ENCODE data around the gene DOC2A. TPM values are rescaled to one million over a fixed set of nuclear protein-coding genes. Genes with fewer than 3 reads are reported as not detected.

The DOC2A gene
- total and polyA plus RNA-seq, 2 donors from 2014 or later = 1.9 to 3.5 TPM

GRCh38 chr16:29984137-29984763 is 26.6 kb downstream of the DOC2A start:
- peaks cover 7 to 80% (median 74%) of the 10 kb centered on the region in 3 donors for H3K36me3 ChIP-seq (ENCODE audit: control insufficient read depth in 2 of 3, insufficient read depth in 3 of 3, low read length in 3 of 3)
- intact Hi-C loops (cut with DNase I) = no loop called here
- no peaks in the 10 kb centered on the region for H3K4me1 ChIP-seq (ENCODE audit: control insufficient read depth in 2 of 3, insufficient read depth in 2 of 3, low read depth in 1 of 3, low read length in 3 of 3)
- FAIRE-seq = no peak
- H3K4me3 ChIP-seq (ENCODE audit: low read length in 3 of 3) = no peak overlapping the region
- DNase-seq = no peak
- no peak overlapping the region for H3K9ac ChIP-seq (ENCODE audit: low read length in 3 of 3)
- no peak overlapping the region for H3K27ac ChIP-seq (ENCODE audit: low read depth in 2 of 2, low read length in 2 of 2)
- TF ChIP-seq CTCF (IDR thresholded peaks at IDR 0.05; ENCODE audit: borderline replicate concordance, extremely low read depth, insufficient read depth) = no peak
- H3K27me3 ChIP-seq (ENCODE audit: control insufficient read depth, insufficient read depth, low read length) = no peaks in the 10 kb centered on the region
- no peaks in the 10 kb centered on the region for H3K9me3 ChIP-seq (ENCODE audit: control insufficient read depth in 2 of 3, insufficient read depth in 1 of 3, low read length in 3 of 3)

GRCh38 chr16:29983420-29984136 is 27.2 kb downstream of the DOC2A start:
- intact Hi-C loops (cut with DNase I) = no loop called here
- no peak for TF ChIP-seq CTCF (IDR thresholded peaks at IDR 0.05; ENCODE audit: borderline replicate concordance, extremely low read depth, insufficient read depth)
- H3K4me1 ChIP-seq (ENCODE audit: control insufficient read depth in 2 of 3, insufficient read depth in 2 of 3, low read depth in 1 of 3, low read length in 3 of 3) = peaks cover 0 to 3% (median 0%) of the 10 kb centered on the region in 3 donors
- H3K27ac ChIP-seq (ENCODE audit: low read depth in 2 of 2, low read length in 2 of 2) = no peak overlapping the region
- FAIRE-seq = no peak
- no peak overlapping the region for H3K4me3 ChIP-seq (ENCODE audit: low read length in 3 of 3)
- H3K9ac ChIP-seq (ENCODE audit: low read length in 3 of 3) = no peak overlapping the region
- H3K27me3 ChIP-seq (ENCODE audit: control insufficient read depth, insufficient read depth, low read length) = no peaks in the 10 kb centered on the region
- no peaks in the 10 kb centered on the region for H3K9me3 ChIP-seq (ENCODE audit: control insufficient read depth in 2 of 3, insufficient read depth in 1 of 3, low read length in 3 of 3)
- no peak for DNase-seq
- peaks cover 12 to 87% (median 75%) of the 10 kb centered on the region in 3 donors for H3K36me3 ChIP-seq (ENCODE audit: control insufficient read depth in 2 of 3, insufficient read depth in 3 of 3, low read length in 3 of 3)

- Histone ChIP-seq H3K27me3 (ENCODE audit: control insufficient read depth, insufficient read depth, low read length) (no peaks in the 10 kb centered on the region), H3K4me3 (ENCODE audit: low read length in 3 of 3) (no peak overlapping the region), H3K27ac (ENCODE audit: low read depth in 2 of 2, low read length in 2 of 2) (no peak overlapping the region), H3K4me1 (ENCODE audit: control insufficient read depth in 2 of 3, insufficient read depth in 2 of 3, low read depth in 1 of 3, low read length in 3 of 3) (peaks cover 0 to 5% (median 4%) of the 10 kb centered on the region in 3 donors), H3K9ac (ENCODE audit: low read length in 3 of 3) (no peak overlapping the region), H3K36me3 (ENCODE audit: control insufficient read depth in 2 of 3, insufficient read depth in 3 of 3, low read length in 3 of 3) (peaks cover 17 to 88% (median 79%) of the 10 kb centered on the region in 3 donors), H3K9me3 (ENCODE audit: control insufficient read depth in 2 of 3, insufficient read depth in 1 of 3, low read length in 3 of 3) (no peaks in the 10 kb centered on the region)
- FAIRE-seq (no peak), DNase-seq (no peak)
- no peak for TF ChIP-seq CTCF (IDR thresholded peaks at IDR 0.05; ENCODE audit: borderline replicate concordance, extremely low read depth, insufficient read depth)
- intact Hi-C loops (cut with DNase I) = no loop called here
These were observed 28.0 kb downstream of the DOC2A start for GRCh38 chr16:29982560-29983419.

Measured in kidney (tissue), 14 donors.